NCI-H2227 treated with DMSO at 0.1 percent for 48 hours (cell line): ENCODE results near the gene KRTAP4-6.
"Not testable (repeated sequence)": the region's sequence is repeated elsewhere in the genome, so short reads cannot be mapped to it uniquely, and the experiment has no call there.

Experiments used
- DNase-seq: peaks from one replicate; lab custom pipeline; 2025; lab: John Stamatoyannopoulos, UW

KRTAP4-6 gene

DNA sequence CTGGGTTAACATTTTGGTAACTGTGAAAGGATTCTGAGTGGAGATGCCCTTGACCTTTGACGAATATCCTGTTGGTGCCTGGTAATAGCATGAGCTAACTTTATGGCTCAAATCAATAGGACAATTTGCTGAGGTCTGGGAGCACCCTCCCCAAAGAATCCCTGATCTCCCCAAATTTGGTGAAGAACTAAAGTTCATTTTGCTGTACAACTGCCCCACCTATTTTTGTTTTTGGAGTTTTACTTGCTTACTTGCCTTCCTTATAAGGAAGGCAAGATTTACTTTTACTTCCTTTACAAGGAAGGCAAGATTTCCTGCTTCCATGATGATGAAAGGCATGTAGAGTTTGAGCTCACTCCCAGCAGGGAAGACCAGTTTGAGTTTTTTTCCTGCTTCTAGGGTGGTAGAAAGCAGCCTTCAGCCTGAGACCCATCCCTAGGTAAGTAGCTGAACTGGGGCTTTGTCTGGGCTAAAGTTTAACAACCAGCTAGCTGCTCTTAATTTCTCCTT, 32.3 kb downstream of the KRTAP4-6 start:
- DNase-seq = no peak

DNA sequence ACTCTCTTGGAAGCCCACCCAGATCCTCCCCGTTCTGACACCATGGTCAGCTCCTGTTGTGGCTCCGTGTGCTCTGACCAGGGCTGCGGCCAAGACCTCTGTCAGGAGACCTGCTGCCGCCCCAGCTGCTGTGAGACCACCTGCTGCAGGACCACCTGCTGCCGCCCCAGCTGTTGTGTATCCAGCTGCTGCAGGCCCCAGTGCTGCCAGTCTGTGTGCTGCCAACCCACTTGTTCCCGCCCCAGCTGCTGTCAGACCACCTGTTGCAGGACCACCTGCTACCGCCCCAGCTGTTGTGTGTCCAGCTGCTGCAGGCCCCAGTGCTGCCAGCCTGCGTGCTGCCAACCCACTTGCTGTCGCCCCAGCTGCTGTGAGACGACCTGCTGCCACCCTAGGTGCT, 35.0 kb downstream of the KRTAP4-6 start, which contains the start of gene KRTAP4-9:
Gene KRTAP4-9, plus strand, starts transcription at position 43 of the 400 bp plus-strand sequence. Its CDS starts 0 bp downstream, at position 43.
- DNase-seq = not testable (repeated sequence)

GRCh38 chr17:41104386-41105038, 35.8 kb downstream of the KRTAP4-6 start:
- not testable (repeated sequence) for DNase-seq

DNA sequence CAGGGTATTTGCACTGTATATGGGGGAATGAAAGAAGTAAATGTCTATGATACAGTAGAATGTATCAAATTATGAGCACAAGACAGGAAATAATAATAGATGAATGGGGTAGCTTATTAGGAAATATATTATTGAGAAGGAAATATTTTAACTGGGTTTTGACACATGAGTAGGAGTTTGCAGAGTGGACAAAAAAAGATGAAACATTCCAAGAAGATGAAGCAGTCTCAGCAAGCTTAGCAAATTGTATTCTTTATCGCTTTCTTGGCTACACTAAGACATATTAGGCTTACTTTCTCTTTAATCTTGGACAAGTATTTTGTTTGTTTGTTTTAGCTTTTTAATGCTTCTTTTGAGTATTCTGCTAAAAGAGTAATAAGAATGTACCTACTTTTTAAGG, 36.4 kb downstream of the KRTAP4-6 start:
- DNase-seq = no peak

- peak; percentile 2 for DNase-seq
These were observed 38.6 kb downstream of the KRTAP4-6 start, which contains the start of gene KRTAP4-16 for GRCh38 chr17:41101586-41102259. Gene KRTAP4-16, minus strand, starts transcription at chr17:41102209. Its CDS starts 0 bp downstream, at chr17:41102209.

- not testable (repeated sequence) for DNase-seq
These were observed 40.5 kb downstream of the KRTAP4-6 start for GRCh38 chr17:41099682-41100480.

DNA sequence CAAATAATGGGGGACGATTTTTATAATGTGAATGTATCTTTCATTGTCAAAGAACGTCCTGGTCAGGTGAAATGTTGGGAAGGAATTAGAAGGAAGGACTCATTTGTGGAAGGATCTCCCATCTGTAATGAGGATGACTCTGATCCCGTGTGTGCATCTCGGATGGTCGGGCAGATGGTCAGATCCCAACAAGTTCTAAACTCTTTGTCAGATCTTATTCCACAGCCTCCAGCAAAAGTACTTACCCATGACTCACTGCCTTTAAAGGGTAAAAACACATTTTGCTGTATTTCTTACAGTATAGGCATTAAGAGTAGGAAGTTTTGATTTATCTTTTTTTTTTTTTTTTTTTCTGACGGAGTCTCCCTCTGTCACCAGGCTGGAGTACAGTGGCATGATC, 41.9 kb downstream of the KRTAP4-6 start:
- no peak for DNase-seq

- DNase-seq = no peak
These were observed 42.3 kb downstream of the KRTAP4-6 start, which contains the start of gene KRTAP4-8 for GRCh38 chr17:41098042-41098441. Gene KRTAP4-8, minus strand, starts transcription at chr17:41098142. Its CDS starts 58 bp downstream, at chr17:41098084.

DNA sequence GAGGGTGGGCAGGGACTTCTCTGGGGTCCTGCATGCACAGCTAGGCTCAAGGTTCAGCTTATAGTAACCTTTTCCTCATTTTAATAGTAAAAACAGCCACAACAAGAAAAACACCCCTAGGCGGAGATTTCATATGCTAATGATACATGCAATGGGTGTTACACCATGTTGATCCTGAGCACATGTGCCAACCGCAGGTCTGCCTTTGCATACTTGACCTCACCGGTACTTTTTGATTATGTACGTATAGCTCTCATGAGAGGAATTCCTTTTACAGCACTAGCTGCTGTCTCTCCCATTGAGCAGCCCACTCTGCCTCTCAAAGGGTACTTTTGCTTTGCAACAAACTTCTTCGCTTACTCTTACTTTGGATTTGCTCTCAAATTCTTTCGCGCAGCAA, 44.3 kb downstream of the KRTAP4-6 start:
- DNase-seq = no peak
